Keratinocyte (primary cell): Measurements from ENCODE around the gene DUXA. TPM values are rescaled to one million over a fixed set of nuclear protein-coding genes. Genes with fewer than 3 reads are reported as not detected.

Experiments used
- DNase-seq: peaks from one replicate; pipeline ENCODE4 v3.0.0-alpha.2; 2011; ENCODE audit warnings: low read depth, missing footprints, low spot score
- FAIRE-seq: peaks from 2 replicates; lab custom pipeline; 2011; peaks lifted over from hg19 to GRCh38; lab: Jason Lieb, UNC
- H2AFZ ChIP-seq: 2 replicates; pipeline ENCODE4 v1.6.0; 2012; ENCODE audit warnings: low read length, control low read depth, inconsistent platforms; ENCODE audit not compliant: control insufficient read depth
- H3K27ac ChIP-seq: 2 replicates; pipeline ENCODE4 v1.5.1; 2011; ENCODE audit warnings: low read length; ENCODE audit not compliant: control insufficient read depth, insufficient read depth
- H3K27me3 ChIP-seq: 3 replicates; pipeline ENCODE4 v1.6.0; 2011; ENCODE audit warnings: low read length; ENCODE audit not compliant: control insufficient read depth, insufficient read depth; ENCODE audit errors: extremely low read depth
- H3K36me3 ChIP-seq, 2 experiments: 2 replicates in 1 of 2; 3 replicates in 1 of 2; pipeline ENCODE4 v1.5.1; 2011; ENCODE audit warnings: low read length in 2 of 2, mild to moderate bottlenecking in 1 of 2; ENCODE audit not compliant: control insufficient read depth in 2 of 2, insufficient read depth in 2 of 2; ENCODE audit errors: extremely low read depth in 1 of 2
- H3K4me1 ChIP-seq: 3 replicates; pipeline ENCODE4 v1.5.1; 2011; ENCODE audit warnings: low read length; ENCODE audit not compliant: control insufficient read depth, insufficient read depth; ENCODE audit errors: extremely low read depth
- H3K4me2 ChIP-seq: 3 replicates; pipeline ENCODE4 v1.6.0; 2011; ENCODE audit warnings: low read depth, low read length; ENCODE audit not compliant: control insufficient read depth, insufficient read depth; ENCODE audit errors: extremely low read depth
- H3K4me3 ChIP-seq, 3 experiments: fragments of 200-600 bp in 1 of 3; sonication (generic) in 1 of 3; 2 replicates in 2 of 3; 3 replicates in 1 of 3; pipeline ENCODE4 v1.5.1; 2011 to 2016; ENCODE audit warnings: low read length in 3 of 3, mild to moderate bottlenecking in 3 of 3, control low read depth in 2 of 3, inconsistent platforms in 1 of 3, low read depth in 1 of 3, mixed read lengths in 1 of 3, mixed run types in 1 of 3, moderate library complexity in 1 of 3; ENCODE audit not compliant: control insufficient read depth in 2 of 3, insufficient read depth in 2 of 3; ENCODE audit errors: extremely low read depth in 1 of 3
- H3K79me2 ChIP-seq: 2 replicates; pipeline ENCODE4 v1.6.0; 2012; ENCODE audit warnings: low read length; ENCODE audit not compliant: control insufficient read depth, insufficient read depth
- H3K9ac ChIP-seq: 3 replicates; pipeline ENCODE4 v1.6.0; 2011; ENCODE audit warnings: low read length; ENCODE audit not compliant: control insufficient read depth, insufficient read depth; ENCODE audit errors: extremely low read depth
- H3K9me1 ChIP-seq: 3 replicates; pipeline ENCODE4 v1.6.0; 2011; ENCODE audit warnings: low read length; ENCODE audit not compliant: control insufficient read depth, insufficient read depth; ENCODE audit errors: extremely low read depth
- H3K9me3 ChIP-seq: 2 replicates; pipeline ENCODE4 v1.5.1; 2012; ENCODE audit warnings: low read depth, low read length; ENCODE audit not compliant: control insufficient read depth
- H4K20me1 ChIP-seq: 3 replicates; pipeline ENCODE4 v1.6.0; 2011; ENCODE audit warnings: low read length; ENCODE audit not compliant: control insufficient read depth, insufficient read depth; ENCODE audit errors: extremely low read depth
- CTCF ChIP-seq, 3 experiments: IDR thresholded peaks in 1 of 3; conservative IDR thresholded peaks in 1 of 3; optimal IDR thresholded peaks in 1 of 3; 2 replicates in 2 of 3; 3 replicates in 1 of 3; pipeline versions ENCODE3 to v1.5.1; 2011; ENCODE audit warnings: low read length in 3 of 3, mild to moderate bottlenecking in 3 of 3, moderate library complexity in 2 of 3, control low read depth in 1 of 3, inconsistent platforms in 1 of 3; ENCODE audit not compliant: insufficient read depth in 2 of 3; ENCODE audit errors: extremely low read depth in 1 of 3
- EZH2 ChIP-seq: IDR thresholded peaks from one replicate; pipeline ENCODE4 v1.6.1; 2012; ENCODE audit warnings: inconsistent platforms, mild to moderate bottlenecking, low read length, moderate library complexity
- dilution Hi-C: fragments of 300-500 bp; cut with MboI; formaldehyde crosslinking; loops from one replicate; pipeline ENCODE4 v1.7.0; 2020; ENCODE audit warnings: low sequenced_read_pairs; ENCODE audit not compliant: extremely low pct_ligation_motif_present
- polyA plus RNA-seq, 5 experiments: library from polyadenylated mRNA; depleted of rRNA in 3 of 5; stranded (reverse) in 3 of 5; stranded (forward) in 1 of 5; unstranded in 1 of 5; fragments of >200 nt; gene quantifications; 1 replicate in 1 of 5; 2 replicates in 3 of 5; 3 replicates in 1 of 5; pipeline versions ENCODE4 v1.2.1 to v1.2.3, GENCODE V29; 2011 to 2012; ENCODE audit warnings: missing spikeins in 2 of 5, low read depth in 1 of 5, low replicate concordance in 1 of 5

DUXA gene
- polyA plus RNA-seq, 1 donor (not counting 4 experiments of a cell fraction or from before 2014, with no cell fraction given) = not detected

GRCh38 chr19:57192993-57193392 is 25.7 kb upstream of the DUXA start:
- no peaks in the 10 kb centered on the region for H3K27me3 ChIP-seq
- DNase-seq = no peak
- no peaks in the 10 kb centered on the region for H3K9me3 ChIP-seq
- no peak for TF ChIP-seq EZH2
- TF ChIP-seq CTCF (optimal IDR thresholded peaks at IDR 0.05 in 1 of 3, IDR thresholded peaks at IDR 0.05 in 1 of 3, conservative IDR thresholded peaks at IDR 0.05 in 1 of 3; ENCODE audit: extremely low read depth in 1 of 3, insufficient read depth in 2 of 3, low read length in 3 of 3) = no peak
- H3K4me3 ChIP-seq = peak overlapping the region in 2 of 3 experiments; percentile 94 to 95
- dilution Hi-C loops = no loop called here
- H3K27ac ChIP-seq = no peak overlapping the region
- H3K4me2 ChIP-seq = peak overlapping the region; percentile 78
- H2AFZ ChIP-seq = no peak overlapping the region
- no peaks in the 10 kb centered on the region for H3K9me1 ChIP-seq
- peaks cover 14 to 18% of the 10 kb centered on the region in 2 experiments for H3K36me3 ChIP-seq
- no peak for FAIRE-seq
- H3K79me2 ChIP-seq = peaks cover 40% of the 10 kb centered on the region
- peaks cover 10% of the 10 kb centered on the region for H3K4me1 ChIP-seq
- peaks cover 2% of the 10 kb centered on the region for H4K20me1 ChIP-seq
- H3K9ac ChIP-seq = no peak overlapping the region

- Histone ChIP-seq H3K9ac (peak overlapping the region; percentile 89), H3K4me3 (peak overlapping the region; percentile 82 to 95 (median 94)), H3K36me3 (peaks cover 10 to 18% of the 10 kb centered on the region in 2 experiments), H3K79me2 (peaks cover 40% of the 10 kb centered on the region), H2AFZ (peak overlapping the region; percentile 97), H3K27ac (peak overlapping the region; percentile 82), H3K4me1 (peaks cover 10% of the 10 kb centered on the region), H3K27me3 (no peaks in the 10 kb centered on the region), H3K9me1 (no peaks in the 10 kb centered on the region), H3K9me3 (no peaks in the 10 kb centered on the region), H4K20me1 (peaks cover 2% of the 10 kb centered on the region), H3K4me2 (peak overlapping the region; percentile 78)
- FAIRE-seq (no peak), DNase-seq (no peak)
- dilution Hi-C loops = no loop called here
- no peak for TF ChIP-seq EZH2
- TF ChIP-seq CTCF (optimal IDR thresholded peaks at IDR 0.05 in 1 of 3, IDR thresholded peaks at IDR 0.05 in 1 of 3, conservative IDR thresholded peaks at IDR 0.05 in 1 of 3; ENCODE audit: extremely low read depth in 1 of 3, insufficient read depth in 2 of 3, low read length in 3 of 3) = no peak
These were observed 24.8 kb upstream of the DUXA start for GRCh38 chr19:57192077-57192420.
